Embryonic facial prominence (tissue), 1 donor: ENCODE results near the gene RECK.
"Not testable (repeated sequence)": the region's sequence is repeated elsewhere in the genome, so short reads cannot be mapped to it uniquely, and the experiment has no call there.

ENCODE experiments used
- DNase-seq: peaks from one replicate; pipeline ENCODE4 v3.0.0-alpha.2; 2016; ENCODE audit errors: extremely low spot score

RECK gene

GRCh38 chr9:36110434-36110833, 73.7 kb downstream of the RECK start:
- no peak for DNase-seq

- DNase-seq, result no peak
Observed at GRCh38 chr9:36112516-36112915, 75.8 kb downstream of the RECK start.

GRCh38 chr9:36113999-36114398, 77.3 kb downstream of the RECK start:
- no peak for DNase-seq

GRCh38 chr9:36116593-36116992, 79.9 kb downstream of the RECK start:
- no peak for DNase-seq

GRCh38 chr9:36118201-36118600, 81.5 kb downstream of the RECK start:
- DNase-seq, result no peak

- DNase-seq, result no peak
Observed at GRCh38 chr9:36118706-36119105, 82.0 kb downstream of the RECK start.

- DNase-seq, result no peak
Observed at GRCh38 chr9:36119476-36119875, 82.8 kb downstream of the RECK start.

- DNase-seq, result no peak
Observed at GRCh38 chr9:36120705-36121104, 84.0 kb downstream of the RECK start.

GRCh38 chr9:36121971-36122370, 85.3 kb downstream of the RECK start:
- DNase-seq, result no peak

GRCh38 chr9:36123515-36123914, 86.8 kb downstream of the RECK start:
- no peak for DNase-seq

- DNase-seq, result no peak
Observed at GRCh38 chr9:36125062-36125855, 88.5 kb downstream of the RECK start.

GRCh38 chr9:36126016-36126730, 89.5 kb downstream of the RECK start:
- no peak for DNase-seq

- DNase-seq, result no peak
Observed at GRCh38 chr9:36127652-36128244, 91.0 kb downstream of the RECK start.

GRCh38 chr9:36128349-36128748, 91.6 kb downstream of the RECK start:
- no peak for DNase-seq

- DNase-seq, result no peak
Observed at GRCh38 chr9:36129139-36129538, 92.4 kb downstream of the RECK start.

- not testable (repeated sequence) for DNase-seq
Observed at GRCh38 chr9:36131666-36132065, 95.0 kb downstream of the RECK start.

GRCh38 chr9:36132086-36132485, 95.4 kb downstream of the RECK start:
- DNase-seq, result no peak

- no peak for DNase-seq
Observed at GRCh38 chr9:36134761-36135505, 98.2 kb downstream of the RECK start.

- no peak for DNase-seq
Observed at GRCh38 chr9:36135741-36136271, 99.1 kb downstream of the RECK start.

- no peak for DNase-seq
Observed at GRCh38 chr9:36136272-36136893, 99.7 kb downstream of the RECK start, which contains the start of gene GLIPR2. Gene GLIPR2, plus strand, starts transcription at chr9:36136733. Its CDS starts 46 bp downstream, at chr9:36136779.

- DNase-seq, result no peak
Observed at GRCh38 chr9:36136894-36137391, 100.2 kb downstream of the RECK start.
